Activated CD8-positive, alpha-beta memory T cell treated with anti-CD3 and anti-CD28 coated beads, Interleukin-2, amount 50 U/mL, for 1 hour (primary cell): Measurements from ENCODE around the gene TMEM109.

Experiments
- DNase-seq: peaks from one replicate; pipeline ENCODE4 v3.0.0-alpha.2; 2020; ENCODE audit errors: extremely low read depth

TMEM109 gene, protein sequence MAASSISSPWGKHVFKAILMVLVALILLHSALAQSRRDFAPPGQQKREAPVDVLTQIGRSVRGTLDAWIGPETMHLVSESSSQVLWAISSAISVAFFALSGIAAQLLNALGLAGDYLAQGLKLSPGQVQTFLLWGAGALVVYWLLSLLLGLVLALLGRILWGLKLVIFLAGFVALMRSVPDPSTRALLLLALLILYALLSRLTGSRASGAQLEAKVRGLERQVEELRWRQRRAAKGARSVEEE

DNA sequence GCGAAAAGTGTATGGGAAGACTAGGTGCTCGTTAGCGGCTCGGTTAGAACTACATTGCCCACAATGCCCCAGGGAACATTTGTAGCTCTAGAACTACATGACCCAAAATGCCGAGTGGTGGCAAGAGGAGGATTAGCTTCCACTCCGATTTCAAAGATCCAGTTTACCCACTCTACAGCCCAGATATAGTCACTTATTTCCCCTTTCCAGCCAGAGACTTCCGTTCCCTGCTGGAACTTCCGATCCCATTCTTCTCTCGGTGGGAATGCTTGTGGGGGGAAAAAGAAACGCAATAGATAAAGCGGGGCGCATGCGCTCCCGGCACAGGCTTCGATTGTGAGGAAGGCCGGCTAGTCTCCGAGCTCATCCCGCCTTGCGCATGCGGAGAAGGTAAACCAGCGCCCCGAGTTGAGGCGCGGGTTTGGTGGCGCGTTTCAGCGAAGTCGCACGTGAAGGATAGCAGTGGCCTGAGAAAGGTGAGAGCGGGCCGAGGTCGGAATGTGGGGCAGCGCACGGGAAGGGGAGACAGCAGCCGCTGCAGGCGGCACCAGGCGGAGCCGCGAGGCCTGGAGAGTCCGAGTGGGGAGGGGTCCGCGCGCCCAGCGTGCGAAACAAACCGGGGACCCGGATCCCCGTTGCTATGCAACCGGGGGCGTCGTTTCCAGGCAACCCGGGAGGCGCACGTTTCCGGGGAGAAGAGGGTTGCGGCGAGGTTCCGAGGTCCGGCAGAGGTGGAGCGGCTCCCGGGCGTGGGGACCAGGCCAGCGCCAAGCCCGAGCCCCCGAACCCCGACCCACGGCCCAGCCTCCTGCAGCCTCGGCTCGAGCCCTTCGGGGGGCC, at the start of gene TMEM109:
Gene TMEM109 (plus strand): TSS at position 366 of the 840 bp plus-strand sequence. CDS start 5,536 bp downstream, outside the sequence.
- DNase-seq, result peak; percentile 70

DNA sequence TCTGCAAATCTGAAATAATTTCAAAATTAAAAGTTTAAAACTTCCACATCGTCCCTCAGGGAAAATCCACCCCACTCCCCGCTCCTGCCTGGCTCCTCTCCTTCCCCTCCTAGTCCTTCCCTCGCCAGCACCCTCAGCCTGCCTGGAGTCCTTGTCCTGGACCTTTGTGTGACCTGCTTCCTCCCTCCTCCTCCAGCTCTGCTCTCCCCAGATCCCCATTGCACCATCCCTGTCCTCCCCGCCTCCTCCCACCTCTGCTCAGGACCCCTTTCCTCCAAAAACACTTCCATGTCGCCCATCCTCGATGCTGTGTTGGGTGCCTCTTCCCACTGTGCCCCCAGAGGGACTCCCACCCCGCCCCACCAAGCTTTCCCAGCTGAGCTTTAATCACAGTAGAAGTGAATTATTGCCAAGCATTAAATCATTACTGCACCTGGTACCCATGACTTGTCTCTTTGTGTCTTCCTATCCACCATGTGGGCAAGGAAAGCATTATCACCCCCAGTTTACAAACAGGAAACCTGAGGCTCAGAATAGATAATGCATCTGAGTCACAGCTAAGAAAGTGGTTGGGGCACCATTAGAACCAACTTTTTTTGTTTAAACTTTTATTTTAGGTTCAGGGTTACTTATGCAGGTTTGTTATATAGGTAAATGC, 49.0 kb upstream of the TMEM109 start:
- no peak for DNase-seq

DNA sequence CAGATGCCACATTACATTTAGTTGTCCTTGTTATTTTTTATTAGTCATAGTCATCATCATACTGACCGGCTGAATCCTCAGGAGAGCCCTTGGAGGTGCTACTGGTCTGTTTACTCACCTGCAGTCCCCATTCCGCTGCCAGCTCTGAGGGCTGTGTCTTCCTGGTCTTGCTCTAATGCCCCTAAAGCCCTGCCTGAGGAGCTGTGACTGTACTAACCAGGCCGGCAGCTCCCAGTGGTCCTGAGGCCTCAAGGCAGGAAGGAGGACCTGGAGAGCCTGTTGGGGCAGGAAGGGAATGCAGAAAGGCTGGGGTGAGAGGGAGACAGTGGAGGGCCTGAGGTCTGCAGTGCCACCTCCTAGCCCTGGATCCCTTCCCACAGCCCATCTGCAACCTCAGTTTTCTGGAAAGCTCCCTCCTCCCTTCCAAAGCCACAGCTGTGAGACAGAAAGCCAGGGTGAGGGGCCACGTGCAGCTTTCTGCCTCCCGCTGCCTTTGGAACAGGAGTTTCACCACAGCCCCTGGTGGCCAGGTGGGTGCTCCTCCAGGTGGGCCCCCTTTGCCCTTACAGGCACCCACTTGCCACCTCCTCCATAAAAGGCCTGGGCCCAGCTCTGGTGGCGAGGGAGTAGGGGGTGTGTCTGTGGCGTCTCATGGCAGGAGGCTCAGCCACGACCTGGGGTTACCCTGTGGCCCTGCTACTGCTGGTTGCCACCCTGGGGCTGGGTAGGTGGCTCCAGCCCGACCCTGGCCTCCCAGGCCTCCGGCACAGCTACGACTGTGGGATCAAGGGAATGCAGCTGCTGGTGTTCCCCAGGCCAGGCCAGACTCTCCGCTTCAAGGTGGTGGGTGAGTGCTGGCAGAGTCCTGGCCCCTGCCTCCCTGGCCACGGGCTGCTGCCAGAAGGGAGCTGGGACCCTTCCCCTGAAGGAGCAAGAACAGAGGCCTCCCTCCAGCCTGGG, 46.8 kb upstream of the TMEM109 start, which contains the start of gene ZP1:
Gene ZP1 (plus strand): TSS at position 632 of the 960 bp plus-strand sequence. CDS start 20 bp downstream, at position 652.
- no peak for DNase-seq

DNA sequence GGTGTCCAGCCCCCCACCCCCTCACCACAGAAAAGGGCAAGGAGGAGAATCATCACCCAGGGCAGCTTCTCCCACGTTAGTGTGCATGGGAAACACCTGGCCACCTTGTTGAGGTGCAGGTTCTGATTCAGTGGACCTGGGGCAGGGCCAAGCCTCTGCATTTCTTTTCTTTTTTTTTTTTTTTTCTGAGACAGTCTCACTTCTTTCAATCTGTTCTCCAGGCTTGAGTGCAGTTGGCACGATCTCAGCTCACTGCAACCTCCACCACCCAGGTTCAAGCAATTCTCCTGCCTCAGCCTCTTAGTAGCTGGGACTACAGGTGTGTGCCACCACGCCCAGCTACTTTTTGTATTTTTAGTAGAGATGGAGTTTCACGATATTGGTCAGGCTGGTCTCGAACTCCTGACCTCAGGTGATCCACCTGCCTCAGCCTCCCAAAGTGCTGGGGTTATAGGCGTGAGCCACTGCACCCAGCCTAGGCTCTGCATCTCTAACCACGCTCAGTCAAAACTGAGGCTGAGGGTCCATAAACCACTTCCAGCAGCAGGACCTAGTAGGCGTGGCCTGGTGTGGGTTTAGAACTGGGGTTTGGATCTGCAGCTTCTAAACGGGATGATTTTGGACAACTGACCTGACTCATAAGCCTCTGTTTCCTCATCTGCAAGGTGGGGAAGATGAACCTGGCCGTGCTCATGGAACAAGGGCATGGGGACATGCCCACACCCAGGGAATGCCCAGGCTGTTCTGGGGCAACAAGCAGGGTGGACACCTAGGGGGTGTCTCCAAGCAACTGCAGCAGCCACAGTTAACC, 45.9 kb upstream of the TMEM109 start:
- no peak for DNase-seq

DNA sequence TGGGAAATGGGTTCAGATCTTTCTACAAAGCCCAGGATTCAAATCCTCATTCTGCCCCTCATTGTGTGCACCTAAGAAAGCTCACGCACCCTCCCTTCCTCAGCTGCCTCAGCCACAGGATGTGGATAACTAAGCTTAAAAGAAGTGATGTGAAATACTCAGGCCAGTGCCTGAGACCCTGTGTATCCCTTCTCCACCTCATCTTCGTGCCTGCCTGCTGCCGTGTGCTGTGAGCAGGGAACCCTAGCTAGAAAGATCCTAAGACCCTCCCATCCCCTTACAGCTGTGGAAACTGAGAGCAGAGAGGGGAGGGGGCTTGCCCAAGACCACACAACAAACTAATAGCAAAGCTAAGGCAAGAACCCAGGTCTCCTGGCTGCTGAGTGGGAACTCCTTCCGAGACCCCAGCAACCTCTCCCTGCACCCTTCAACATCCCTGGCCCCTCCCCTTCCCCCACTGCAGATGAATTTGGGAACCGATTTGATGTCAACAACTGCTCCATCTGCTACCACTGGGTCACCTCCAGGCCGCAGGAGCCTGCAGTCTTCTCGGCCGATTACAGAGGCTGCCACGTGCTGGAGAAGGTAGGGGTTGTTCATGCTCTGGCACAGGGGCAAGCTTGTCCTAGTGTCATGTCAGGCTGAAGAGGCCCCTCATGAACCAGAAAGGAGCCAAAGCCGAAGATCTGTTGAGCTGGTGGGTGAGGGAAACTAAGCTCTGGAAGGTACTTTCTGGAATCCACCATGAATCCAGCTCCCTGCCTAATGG, 45.1 kb upstream of the TMEM109 start:
- no peak for DNase-seq

DNA sequence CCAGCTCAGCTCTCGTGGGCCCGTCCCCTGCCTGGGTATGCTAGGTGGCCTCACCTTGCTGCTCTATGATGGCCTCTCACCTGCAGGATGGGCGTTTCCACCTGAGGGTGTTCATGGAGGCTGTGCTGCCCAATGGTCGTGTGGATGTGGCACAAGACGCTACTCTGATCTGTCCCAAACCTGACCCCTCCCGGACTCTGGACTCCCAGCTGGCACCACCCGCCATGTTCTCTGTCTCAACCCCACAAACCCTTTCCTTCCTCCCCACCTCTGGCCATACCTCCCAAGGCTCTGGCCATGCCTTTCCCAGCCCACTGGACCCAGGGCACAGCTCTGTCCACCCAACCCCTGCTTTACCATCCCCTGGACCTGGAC, 44.5 kb upstream of the TMEM109 start:
- no peak for DNase-seq

DNA sequence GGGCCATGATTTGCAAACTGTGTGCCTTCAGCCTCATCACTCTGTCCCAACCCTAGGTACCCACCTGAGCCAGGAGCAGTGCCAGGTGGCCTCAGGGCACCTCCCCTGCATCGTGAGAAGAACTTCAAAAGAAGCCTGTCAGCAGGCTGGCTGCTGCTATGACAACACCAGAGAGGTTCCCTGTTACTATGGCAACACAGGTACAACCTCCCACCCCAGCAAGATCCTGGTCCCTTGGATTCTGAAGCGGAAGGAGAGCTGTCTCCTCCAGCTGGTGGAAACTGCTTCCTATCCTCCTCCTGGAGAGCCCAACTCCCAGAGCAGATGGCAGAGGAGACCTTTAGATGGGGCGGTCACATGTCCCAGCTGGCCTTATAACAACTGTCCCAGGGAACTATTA, 43.7 kb upstream of the TMEM109 start:
- DNase-seq, result no peak

DNA sequence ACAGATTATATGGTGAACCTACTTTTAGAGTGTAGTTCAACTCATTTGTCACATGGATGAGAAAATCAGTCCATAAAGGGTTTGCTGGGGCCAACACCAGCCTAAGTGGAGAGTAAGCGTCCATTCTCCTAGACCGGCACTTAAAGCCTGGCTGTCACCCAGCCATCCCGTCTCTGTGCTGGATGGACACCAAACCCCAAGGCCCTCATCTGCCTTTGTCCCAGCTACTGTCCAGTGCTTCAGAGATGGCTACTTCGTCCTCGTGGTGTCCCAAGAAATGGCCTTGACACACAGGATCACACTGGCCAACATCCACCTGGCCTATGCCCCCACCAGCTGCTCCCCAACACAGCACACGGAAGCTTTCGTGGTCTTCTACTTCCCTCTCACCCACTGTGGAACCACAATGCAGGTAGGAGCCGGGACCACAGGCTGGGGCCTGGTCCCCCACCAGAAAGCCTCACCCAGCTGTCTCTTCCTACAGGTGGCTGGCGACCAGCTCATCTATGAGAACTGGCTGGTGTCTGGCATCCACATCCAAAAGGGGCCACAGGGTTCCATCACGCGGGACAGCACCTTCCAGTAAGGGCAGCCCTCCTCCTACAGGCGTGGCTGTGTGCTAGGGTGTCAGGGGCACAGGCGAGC, 43.1 kb upstream of the TMEM109 start:
- no peak for DNase-seq

DNA sequence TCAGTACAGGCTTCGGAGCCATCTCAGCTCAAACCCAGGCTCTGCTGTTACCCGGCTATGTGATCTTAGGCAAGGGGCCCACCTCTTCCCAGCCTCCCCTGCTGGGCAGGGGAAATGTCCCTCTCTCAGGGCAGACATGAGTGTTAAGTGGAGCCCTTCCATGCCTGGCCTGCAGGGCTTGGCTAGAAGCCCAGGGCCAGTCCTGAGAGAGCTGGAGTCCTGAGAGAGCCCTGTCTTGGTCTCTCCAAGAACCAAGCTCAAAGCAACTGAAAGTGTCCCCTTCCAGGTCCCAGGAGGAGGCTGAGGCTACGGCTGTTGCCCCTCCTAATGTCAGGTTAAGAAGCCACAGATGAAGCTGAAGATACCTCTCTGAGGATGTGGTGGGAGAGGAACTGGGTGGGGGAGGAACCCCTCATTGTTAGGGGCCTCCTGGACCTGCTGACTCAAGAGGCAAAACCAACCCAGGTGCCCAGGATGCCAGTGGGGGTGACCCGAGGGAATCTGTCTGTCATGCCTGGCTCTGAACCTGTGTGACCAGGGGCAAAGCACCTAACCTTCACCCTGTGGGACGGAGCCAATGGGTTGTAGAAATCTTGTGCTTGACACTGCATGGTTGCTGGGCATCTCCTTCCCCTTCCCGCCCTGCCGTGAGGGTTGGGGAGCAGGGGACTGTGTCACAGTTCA, 42.4 kb upstream of the TMEM109 start:
- no peak for DNase-seq

DNA sequence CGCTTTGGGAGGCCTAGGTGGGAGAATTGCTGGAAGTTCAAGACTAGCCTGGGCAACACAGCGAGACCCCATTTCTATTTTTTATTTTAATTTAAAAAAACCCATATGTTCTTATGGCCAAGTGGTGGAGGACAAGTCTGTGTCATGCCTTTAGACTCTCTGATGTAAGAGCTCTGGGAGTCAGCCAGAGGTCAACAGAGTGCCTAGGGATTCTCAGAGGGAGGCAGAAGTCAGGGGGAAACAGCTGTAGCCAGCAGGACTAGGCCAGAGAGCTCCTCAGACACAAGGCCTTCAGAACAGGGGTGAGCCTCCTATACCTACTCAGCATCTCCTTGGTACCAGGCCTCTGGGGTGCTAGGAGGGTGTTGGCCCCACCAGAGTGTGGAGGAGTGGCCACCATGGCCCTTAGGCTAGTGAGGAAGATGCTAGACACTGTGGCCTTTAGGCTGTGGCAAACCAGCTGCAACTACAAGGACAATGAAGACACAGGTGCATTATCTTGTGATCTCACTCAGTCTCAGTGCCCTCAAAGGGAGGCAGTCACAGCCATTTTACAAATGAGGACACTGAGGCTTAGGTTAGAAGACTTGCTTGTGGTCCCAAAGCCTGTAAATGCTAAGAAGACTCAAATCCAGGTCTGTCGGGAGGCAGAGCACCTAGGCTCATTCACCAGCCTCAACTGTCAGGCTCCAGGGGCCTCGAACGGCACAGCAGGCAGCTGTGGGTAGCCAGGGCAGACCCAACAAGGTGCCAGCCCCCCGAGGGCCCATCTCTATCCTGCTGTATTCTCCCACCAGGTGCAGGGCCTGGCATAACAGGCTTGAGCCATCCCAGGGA, 41.6 kb upstream of the TMEM109 start:
- no peak for DNase-seq

DNA sequence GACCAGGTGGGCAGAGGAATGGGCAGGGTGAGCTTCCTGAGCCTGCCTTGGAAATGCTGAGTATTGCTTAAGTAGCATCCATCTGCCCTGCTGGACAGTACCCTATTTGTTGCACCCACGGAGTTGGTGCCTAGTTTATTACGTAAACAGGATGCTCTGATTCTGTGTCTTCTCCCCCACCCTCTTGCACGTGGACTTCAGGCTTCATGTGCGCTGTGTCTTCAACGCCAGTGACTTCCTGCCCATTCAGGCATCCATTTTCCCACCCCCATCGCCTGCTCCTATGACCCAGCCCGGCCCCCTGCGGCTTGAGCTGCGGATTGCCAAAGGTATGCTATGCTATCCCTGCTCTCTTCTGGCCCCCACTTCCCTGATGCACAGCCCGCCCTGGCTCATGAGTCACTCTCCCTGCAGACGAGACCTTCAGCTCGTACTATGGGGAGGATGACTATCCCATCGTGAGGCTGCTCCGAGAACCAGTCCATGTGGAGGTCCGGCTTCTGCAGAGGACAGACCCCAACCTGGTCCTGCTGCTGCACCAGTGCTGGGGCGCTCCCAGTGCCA, 40.9 kb upstream of the TMEM109 start:
- DNase-seq, result no peak

DNA sequence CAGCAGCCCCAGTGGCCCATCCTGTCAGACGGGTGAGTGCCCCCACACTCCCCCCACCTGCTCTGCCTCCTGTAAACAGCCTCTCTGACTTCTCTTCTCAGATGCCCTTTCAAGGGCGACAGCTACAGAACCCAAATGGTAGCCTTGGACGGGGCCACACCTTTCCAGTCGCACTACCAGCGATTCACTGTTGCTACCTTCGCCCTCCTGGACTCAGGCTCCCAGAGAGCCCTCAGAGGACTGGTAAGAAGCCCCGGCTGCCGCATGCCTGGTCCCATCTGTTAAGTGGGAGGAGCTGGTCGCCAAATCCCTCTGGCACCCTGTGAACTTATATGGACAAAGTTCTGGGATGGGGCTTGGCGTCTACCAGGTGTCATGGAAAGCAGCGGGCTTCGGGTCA, 40.4 kb upstream of the TMEM109 start:
- no peak for DNase-seq

DNA sequence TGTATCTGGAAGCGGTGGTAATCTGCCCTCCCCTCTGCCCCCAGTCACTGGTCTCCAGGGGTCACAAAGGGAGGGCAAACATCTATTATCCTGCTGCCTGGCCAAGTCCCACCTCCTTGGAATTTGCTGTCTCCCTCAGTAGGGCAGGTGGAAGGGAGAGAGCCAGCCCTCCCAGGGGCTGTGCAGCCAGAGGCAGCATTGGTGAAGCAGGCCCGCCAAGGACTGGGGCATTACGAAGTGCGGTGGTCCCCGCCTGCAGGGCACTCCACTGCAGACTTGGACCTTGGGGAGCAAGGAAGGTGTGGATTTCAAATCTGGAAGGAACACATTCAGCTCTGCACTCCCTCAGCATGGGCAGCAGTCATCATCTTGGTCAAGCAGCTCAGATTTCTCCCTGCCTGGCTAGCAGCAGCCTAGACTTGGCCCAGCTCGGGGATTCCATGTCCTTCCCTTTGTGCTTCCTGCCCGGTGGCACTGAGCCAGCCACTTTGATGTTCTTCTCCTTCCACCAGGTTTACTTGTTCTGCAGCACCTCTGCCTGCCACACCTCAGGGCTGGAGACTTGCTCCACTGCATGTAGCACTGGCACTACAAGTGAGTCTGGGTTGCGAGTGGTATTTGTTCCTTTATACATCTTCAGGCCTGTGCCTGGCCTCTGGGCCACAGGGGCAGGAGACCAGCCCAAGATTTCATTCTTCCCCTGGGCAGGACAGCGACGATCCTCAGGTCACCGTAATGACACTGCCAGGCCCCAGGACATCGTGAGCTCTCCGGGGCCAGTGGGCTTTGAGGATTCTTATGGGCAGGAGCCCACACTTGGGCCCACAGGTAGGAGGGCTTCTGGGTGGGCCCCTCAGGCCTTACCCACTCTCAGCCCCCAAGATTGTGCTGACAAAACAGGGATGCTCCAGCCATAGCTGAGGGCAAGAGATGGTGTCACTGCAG, 39.3 kb upstream of the TMEM109 start:
- DNase-seq, result no peak

DNA sequence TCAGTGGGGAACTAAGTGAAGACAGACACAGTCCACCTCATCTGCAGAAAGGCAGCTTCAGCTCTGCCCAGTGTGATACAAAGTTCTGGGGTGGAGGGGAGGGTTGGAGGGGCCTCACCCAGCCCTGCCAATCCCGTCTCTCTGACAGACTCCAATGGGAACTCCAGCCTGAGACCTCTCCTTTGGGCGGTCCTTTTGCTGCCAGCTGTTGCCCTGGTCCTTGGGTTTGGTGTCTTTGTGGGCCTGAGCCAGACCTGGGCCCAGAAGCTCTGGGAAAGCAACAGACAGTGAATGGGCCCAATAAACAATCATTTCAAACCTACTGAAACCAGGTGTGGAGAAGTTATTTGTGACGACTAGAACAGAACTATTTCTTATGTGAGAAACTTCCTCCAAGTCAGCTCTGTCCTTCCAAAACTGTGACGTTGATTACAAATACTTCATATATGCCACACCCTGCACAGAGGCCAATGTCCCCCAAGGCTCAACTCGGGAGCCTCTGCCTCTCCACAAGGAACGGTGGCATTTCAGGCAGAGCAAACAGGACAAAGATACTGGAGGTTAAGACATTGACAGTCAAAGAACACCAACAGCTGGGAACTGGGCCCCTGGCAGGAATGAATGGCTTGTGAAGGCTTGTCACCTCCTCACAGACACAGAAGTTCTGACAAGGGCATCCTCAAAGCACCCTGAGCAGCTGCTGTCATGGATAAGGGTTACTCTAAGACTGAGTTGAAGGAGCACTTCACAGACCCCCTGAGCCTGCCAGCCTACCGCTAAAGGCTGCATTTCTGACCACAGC, 38.4 kb upstream of the TMEM109 start:
- DNase-seq, result no peak

DNA sequence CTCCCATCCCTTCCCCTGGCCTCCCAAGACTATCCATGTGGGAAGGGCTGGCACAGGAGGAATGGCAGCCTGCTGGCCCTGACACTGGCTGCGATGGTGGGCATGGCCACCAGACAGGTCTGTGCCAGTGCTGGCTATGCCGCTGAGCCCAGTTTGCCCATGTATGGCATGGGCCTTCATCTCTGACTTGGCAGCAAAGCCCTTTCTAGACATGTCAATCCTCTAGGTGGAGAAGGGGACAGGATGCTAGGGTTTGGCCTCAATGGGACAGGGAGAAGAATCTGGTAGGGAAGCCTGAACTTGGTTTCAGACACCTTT, 37.8 kb upstream of the TMEM109 start:
- no peak for DNase-seq
